Liver (tissue), 3 donors: ENCODE results near the gene PALM2AKAP2.

Experiments used
- CTCF ChIP-seq: fragments of 150-350 bp; IDR thresholded peaks from 2 replicates; pipeline ENCODE4 v1.5.1; 2017; ENCODE audit warnings: improper control_type of control experiment, low read depth, low read length; ENCODE audit not compliant: missing input control
- FOXA1 ChIP-seq: IDR thresholded peaks from 2 replicates; pipeline ENCODE4 v1.6.1; 2016; ENCODE audit warnings: antibody characterized with exemption
- GABPA ChIP-seq, 2 donors: IDR thresholded peaks in 1 of 2; conservative IDR thresholded peaks in 1 of 2; 2 replicates each; pipeline ENCODE4 v1.6.1; 2016; ENCODE audit warnings: antibody characterized with exemption in 2 of 2, mild to moderate bottlenecking in 1 of 2, moderate library complexity in 1 of 2
- JUND ChIP-seq, 2 donors: IDR thresholded peaks; 2 replicates each; pipeline ENCODE4 v1.6.1; 2016; ENCODE audit warnings: antibody characterized with exemption in 2 of 2
- MAX ChIP-seq: IDR thresholded peaks from 2 replicates; pipeline ENCODE4 v1.6.1; 2016; ENCODE audit warnings: antibody characterized with exemption
- RAD21 ChIP-seq, 2 donors: IDR thresholded peaks; 2 replicates each; pipeline ENCODE4 v1.6.1; 2016; ENCODE audit warnings: antibody characterized with exemption in 2 of 2, mild to moderate bottlenecking in 2 of 2
- TAF1 ChIP-seq: conservative IDR thresholded peaks from 2 replicates; pipeline ENCODE4 v1.6.1; 2016; ENCODE audit warnings: antibody characterized with exemption, mild to moderate bottlenecking
- TF ChIP-seq, protein P1 (sequence below): IDR thresholded peaks from 2 replicates; pipeline ENCODE4 v1.6.1; 2016; ENCODE audit warnings: antibody characterized with exemption, mild to moderate bottlenecking
- donor health status: healthy.
- donor health status: healthy.

GRCh38 chr9:109815366-109815947 lies 35.5 kb downstream of the PALM2AKAP2 start:
- TF ChIP-seq GABPA (IDR thresholded peaks at IDR 0.05 in 1 of 2, conservative IDR thresholded peaks at IDR 0.05 in 1 of 2) (no peak), MAX (no peak), CTCF (no peak), FOXA1 (no peak), TAF1 (no peak), RAD21 (IDR thresholded peaks at IDR 0.05) (no peak), JUND (IDR thresholded peaks at IDR 0.05) (no peak)
- TF ChIP-seq, protein P1, sequence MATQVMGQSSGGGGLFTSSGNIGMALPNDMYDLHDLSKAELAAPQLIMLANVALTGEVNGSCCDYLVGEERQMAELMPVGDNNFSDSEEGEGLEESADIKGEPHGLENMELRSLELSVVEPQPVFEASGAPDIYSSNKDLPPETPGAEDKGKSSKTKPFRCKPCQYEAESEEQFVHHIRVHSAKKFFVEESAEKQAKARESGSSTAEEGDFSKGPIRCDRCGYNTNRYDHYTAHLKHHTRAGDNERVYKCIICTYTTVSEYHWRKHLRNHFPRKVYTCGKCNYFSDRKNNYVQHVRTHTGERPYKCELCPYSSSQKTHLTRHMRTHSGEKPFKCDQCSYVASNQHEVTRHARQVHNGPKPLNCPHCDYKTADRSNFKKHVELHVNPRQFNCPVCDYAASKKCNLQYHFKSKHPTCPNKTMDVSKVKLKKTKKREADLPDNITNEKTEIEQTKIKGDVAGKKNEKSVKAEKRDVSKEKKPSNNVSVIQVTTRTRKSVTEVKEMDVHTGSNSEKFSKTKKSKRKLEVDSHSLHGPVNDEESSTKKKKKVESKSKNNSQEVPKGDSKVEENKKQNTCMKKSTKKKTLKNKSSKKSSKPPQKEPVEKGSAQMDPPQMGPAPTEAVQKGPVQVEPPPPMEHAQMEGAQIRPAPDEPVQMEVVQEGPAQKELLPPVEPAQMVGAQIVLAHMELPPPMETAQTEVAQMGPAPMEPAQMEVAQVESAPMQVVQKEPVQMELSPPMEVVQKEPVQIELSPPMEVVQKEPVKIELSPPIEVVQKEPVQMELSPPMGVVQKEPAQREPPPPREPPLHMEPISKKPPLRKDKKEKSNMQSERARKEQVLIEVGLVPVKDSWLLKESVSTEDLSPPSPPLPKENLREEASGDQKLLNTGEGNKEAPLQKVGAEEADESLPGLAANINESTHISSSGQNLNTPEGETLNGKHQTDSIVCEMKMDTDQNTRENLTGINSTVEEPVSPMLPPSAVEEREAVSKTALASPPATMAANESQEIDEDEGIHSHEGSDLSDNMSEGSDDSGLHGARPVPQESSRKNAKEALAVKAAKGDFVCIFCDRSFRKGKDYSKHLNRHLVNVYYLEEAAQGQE: no peak
